ENCODE measurements around the gene HIGD1A.

HIGD1A gene

DNA sequence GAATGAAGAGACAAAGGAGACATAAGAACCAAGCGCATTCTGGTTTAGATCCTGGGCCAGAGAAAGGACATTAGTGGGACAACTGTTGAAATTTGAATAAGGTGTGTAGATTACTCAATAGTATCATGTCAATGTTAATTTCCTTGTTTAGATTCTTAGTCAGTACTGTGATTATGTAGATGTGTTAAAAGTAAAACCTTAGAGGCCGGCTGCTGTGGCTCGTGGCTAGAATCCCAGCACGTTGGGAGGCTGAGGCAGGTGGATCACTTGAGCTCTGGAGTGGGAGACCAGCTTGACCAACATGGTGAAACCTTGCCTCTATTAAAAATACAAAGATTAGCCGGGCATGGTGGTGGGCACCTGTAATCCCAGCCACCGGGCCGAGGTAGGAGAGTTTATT lies 44.7 kb upstream of the HIGD1A start:
- no peak overlapping the region for H3K4me3 ChIP-seq (ENCODE audit: low read length)
- TF ChIP-seq, protein P1, sequence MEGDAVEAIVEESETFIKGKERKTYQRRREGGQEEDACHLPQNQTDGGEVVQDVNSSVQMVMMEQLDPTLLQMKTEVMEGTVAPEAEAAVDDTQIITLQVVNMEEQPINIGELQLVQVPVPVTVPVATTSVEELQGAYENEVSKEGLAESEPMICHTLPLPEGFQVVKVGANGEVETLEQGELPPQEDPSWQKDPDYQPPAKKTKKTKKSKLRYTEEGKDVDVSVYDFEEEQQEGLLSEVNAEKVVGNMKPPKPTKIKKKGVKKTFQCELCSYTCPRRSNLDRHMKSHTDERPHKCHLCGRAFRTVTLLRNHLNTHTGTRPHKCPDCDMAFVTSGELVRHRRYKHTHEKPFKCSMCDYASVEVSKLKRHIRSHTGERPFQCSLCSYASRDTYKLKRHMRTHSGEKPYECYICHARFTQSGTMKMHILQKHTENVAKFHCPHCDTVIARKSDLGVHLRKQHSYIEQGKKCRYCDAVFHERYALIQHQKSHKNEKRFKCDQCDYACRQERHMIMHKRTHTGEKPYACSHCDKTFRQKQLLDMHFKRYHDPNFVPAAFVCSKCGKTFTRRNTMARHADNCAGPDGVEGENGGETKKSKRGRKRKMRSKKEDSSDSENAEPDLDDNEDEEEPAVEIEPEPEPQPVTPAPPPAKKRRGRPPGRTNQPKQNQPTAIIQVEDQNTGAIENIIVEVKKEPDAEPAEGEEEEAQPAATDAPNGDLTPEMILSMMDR (conservative IDR thresholded peaks at IDR 0.05; ENCODE audit: low read depth, low read length) = no peak
- DNase-seq (ENCODE audit: low read depth) = no peak

DNA sequence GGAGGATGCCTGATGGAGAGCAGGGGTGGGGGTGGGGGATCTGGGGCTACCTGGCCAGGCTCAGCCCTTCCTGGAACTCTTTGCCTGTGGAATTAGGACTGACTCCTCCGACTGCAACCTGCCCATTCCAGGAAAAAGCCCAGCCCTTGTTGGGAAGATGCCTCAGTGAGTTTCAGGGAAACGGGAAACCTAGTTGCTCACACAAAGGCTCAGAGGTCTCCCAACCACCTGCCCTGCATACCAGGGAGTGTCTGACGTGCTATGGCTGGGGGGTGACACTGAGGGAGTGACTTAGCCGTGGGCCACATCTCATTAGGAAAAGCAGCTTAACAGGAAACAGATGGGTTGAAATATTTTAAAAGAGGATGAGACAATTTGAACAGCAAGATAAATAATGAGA lies 43.4 kb upstream of the HIGD1A start:
- no peak overlapping the region for H3K4me3 ChIP-seq (ENCODE audit: low read length)
- TF ChIP-seq, protein P1 (conservative IDR thresholded peaks at IDR 0.05; ENCODE audit: low read depth, low read length) = no peak

DNA sequence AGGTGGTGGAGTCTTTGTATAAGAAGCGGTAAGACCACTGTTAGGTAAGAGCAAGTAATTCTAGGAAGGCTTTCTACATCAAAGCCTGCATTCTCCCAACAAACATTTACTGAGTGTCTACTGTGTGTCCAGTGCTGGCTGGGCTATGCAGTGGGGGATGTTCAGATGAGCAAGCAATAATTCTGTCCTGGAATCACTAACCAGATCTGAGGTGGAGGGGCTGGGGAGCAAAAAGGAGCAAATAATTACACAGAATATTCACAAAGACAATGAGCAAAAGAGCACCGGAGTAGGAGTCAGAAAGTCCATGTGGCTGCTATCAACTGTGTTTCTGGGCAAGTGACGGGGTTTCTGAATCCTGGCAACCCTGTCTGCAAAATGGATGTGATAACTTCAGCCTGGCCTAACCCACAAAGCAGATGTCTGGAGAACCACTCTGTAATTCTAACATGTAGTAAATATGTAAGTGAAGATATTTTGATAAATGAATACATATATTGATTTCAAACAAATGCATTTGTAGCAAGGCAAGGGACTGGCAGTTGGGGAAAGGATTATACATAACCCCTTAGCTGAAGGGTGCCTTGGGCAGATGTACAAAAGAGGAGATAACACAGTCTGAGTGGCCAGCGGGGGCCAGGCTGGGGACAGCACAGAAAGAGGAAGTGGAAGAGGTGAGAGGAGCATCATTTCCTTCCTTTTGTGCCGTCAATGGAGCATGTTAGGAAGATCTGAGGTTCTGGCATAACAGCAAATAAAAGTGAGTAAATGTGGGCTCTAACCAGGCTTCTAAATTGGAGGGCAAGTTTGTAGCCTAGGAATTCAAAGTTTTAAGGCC lies 42.6 kb upstream of the HIGD1A start:
- TF ChIP-seq, protein P1 (conservative IDR thresholded peaks at IDR 0.05; ENCODE audit: low read depth, low read length) = no peak
- H3K4me3 ChIP-seq (ENCODE audit: low read length) = no peak overlapping the region
- no peak for DNase-seq (ENCODE audit: low read depth)

More for the DNA sequence above, 43.4 kb upstream of the HIGD1A start:
- DNase-seq (ENCODE audit: low read depth) = no peak

DNA sequence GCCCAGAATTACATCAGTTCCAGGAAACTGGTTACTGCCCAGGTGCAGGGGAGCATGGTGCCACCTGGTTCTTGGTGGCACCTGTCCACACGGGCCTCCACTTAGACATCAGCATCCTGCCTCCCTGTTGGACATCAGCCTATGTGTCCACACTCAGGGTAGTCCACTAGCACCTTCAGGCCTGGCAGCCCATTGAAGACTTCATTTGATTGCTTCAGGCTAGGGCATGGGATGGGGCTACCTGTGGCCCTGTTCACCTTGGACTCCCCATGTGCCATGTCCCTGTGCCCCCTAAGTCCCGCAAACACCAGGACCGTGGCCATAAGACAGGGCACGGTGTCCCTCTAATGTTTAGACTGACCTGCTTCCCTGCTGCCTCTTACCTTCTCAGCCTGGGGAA lies 40.5 kb upstream of the HIGD1A start:
- TF ChIP-seq, protein P1 (conservative IDR thresholded peaks at IDR 0.05; ENCODE audit: low read depth, low read length) = no peak
- DNase-seq (ENCODE audit: low read depth) = no peak
- H3K4me3 ChIP-seq (ENCODE audit: low read length) = no peak overlapping the region

GRCh38 chr3:42844412-42844713 lies 40.1 kb upstream of the HIGD1A start:
- TF ChIP-seq, protein P1 (conservative IDR thresholded peaks at IDR 0.05; ENCODE audit: low read depth, low read length) = no peak
- no peak for DNase-seq (ENCODE audit: low read depth)
- no peak overlapping the region for H3K4me3 ChIP-seq (ENCODE audit: low read length)

- TF ChIP-seq, protein P1 (conservative IDR thresholded peaks at IDR 0.05; ENCODE audit: low read depth, low read length) = no peak
- no peak overlapping the region for H3K4me3 ChIP-seq (ENCODE audit: low read length)
- DNase-seq (ENCODE audit: low read depth) = no peak
These were observed 39.6 kb upstream of the HIGD1A start for GRCh38 chr3:42843713-42844411.

GRCh38 chr3:42841332-42841731 lies 37.0 kb upstream of the HIGD1A start:
- no peak overlapping the region for H3K4me3 ChIP-seq (ENCODE audit: low read length)
- TF ChIP-seq, protein P1 (conservative IDR thresholded peaks at IDR 0.05; ENCODE audit: low read depth, low read length) = no peak
- no peak for DNase-seq (ENCODE audit: low read depth)
